ENCODE data around the gene ME1. TPM values are rescaled to one million over a fixed set of nuclear protein-coding genes. Genes with fewer than 3 reads are reported as not detected.
"Not testable (repeated sequence)": the region's sequence is repeated elsewhere in the genome, so short reads cannot be mapped to it uniquely, and the experiment has no call there.

ME1 gene
- total RNA-seq, 1 donor from 2014 or later = 3.5 TPM

DNA sequence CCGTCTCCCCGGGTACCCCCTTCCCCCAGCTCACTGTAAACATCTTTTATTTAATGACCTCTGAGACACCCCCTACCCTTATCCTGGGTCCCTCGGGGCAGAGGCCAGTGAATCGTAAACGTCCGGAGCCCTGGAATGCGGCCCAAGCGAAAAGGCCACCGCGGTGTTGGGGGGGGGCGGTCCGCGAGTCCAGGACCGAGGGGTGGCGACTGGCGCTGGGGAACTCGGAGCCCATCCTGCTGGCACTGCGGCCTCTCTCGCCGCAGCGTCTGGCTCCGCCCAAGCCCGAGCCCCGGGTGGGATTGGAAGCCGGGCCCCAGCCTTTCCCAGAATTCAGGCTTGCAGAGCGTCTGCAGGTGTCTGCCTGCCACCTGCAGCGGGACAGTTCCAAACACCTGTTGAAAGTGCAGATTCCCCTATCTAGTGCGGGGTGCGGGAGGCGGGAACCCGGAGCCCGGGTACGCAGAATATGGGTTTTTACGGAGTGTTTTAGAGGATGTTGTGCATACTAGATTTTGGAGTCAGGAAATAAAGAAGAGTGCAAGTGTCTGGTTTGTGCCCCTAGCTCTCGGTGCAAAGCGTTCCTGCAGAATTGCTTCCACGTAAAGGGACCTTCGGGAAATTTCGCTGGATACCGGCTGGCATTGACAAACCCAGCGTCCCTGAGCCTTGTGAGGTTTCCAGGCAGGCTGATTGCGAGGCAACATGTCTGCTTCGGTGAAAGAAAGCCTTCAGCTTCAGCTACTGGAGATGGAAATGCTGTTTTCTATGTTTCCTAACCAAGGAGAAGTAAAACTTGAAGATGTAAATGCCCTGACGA is 236.9 kb downstream of the ME1 start:
- peak overlapping the region; percentile 55 for H3K27ac Mint-ChIP-seq (ENCODE audit: unreplicated experiment)
- H3K36me3 Mint-ChIP-seq (ENCODE audit: unreplicated experiment) = no peaks in the 10 kb centered on the region
- TF ChIP-seq, protein P1, sequence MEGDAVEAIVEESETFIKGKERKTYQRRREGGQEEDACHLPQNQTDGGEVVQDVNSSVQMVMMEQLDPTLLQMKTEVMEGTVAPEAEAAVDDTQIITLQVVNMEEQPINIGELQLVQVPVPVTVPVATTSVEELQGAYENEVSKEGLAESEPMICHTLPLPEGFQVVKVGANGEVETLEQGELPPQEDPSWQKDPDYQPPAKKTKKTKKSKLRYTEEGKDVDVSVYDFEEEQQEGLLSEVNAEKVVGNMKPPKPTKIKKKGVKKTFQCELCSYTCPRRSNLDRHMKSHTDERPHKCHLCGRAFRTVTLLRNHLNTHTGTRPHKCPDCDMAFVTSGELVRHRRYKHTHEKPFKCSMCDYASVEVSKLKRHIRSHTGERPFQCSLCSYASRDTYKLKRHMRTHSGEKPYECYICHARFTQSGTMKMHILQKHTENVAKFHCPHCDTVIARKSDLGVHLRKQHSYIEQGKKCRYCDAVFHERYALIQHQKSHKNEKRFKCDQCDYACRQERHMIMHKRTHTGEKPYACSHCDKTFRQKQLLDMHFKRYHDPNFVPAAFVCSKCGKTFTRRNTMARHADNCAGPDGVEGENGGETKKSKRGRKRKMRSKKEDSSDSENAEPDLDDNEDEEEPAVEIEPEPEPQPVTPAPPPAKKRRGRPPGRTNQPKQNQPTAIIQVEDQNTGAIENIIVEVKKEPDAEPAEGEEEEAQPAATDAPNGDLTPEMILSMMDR (IDR thresholded peaks at IDR 0.05; ENCODE audit: partially characterized antibody, unreplicated experiment) = no peak
- peaks cover 6% of the 10 kb centered on the region for H3K9me3 Mint-ChIP-seq (ENCODE audit: unreplicated experiment)
- peak; percentile 75 for DNase-seq
- peaks cover 4% of the 10 kb centered on the region for H3K27me3 Mint-ChIP-seq (ENCODE audit: unreplicated experiment)
- peak overlapping the region; percentile 89 for H3K4me3 Mint-ChIP-seq (ENCODE audit: unreplicated experiment)
- peaks cover 9% of the 10 kb centered on the region for H3K4me1 Mint-ChIP-seq (ENCODE audit: low read depth, unreplicated experiment)

DNA sequence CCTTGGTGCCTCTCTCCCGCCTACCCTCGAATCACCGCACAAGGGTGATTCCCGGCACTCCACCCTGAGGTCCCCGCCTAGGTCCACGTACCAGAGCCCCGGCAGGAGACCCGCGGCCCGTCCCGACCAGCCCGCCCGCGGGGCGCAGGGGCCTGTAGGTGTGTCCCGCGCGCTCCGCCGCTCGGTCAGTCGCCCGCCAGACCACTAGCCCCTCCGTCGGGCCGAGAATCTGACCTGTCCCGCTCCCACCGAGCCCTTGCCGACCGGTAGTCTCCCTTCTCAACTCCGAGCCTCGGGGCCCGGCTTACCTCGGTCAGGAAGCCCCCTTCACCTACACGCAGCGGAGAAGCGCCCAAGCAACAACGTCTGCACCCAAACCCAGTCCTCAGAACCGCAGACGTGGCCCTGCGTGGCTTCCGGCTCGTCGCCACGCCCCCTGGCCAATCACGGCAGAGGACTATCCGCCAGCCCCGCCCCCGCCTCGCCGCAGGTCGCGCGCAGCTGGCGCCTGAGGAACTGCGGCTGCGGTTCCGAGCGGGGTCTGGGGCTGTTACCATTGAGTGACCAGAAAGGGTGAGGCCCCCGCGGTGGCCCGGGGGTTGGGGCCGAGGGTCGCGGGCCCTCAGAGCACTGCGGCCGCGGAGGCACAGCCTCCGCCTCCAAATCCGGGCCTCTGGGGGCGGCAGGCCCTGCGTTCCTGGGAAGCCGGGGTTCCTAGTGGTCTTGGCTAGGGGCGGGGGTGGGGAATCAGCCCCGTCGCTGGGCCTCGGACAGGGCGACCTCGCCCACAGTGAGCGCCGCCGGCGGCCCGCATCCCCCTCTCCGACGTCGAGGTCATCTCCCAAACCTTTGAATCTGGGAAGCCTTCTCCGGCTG is 237.7 kb downstream of the ME1 start, which contains the start of the genes PGM3 and RWDD2A:
Gene PGM3 (minus strand): TSS at position 395 of the 876 bp plus-strand sequence. CDS start 2,253 bp downstream, outside the sequence.
Gene RWDD2A (plus strand): TSS at position 487 of the 876 bp plus-strand sequence. CDS start 1,095 bp downstream, outside the sequence.
- no peaks in the 10 kb centered on the region for H3K36me3 Mint-ChIP-seq (ENCODE audit: unreplicated experiment)

DNA sequence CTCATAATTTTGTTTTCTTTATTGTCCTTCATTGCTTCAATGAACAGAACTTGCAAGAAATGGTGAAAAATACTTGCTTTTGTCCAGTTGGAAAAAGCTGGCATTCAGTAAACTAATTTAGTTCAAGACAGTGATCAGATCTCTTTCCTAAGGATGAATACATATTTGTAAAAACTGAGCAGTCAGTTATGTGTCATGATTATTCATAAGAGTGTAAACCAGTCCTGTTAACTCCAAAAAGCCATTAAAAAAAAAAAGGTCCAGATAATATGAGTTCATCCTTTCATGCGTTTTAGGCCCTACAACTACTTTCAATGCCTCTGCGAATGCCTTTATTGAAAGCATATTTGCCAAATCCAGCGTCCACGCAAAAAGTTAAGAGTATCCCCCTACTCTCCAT is 238.4 kb downstream of the ME1 start:
- Mint-ChIP-seq H3K27ac (ENCODE audit: unreplicated experiment) (peak overlapping the region; percentile 84), H3K36me3 (ENCODE audit: unreplicated experiment) (no peaks in the 10 kb centered on the region), H3K4me3 (ENCODE audit: unreplicated experiment) (peak overlapping the region; percentile 97), H3K27me3 (ENCODE audit: unreplicated experiment) (peaks cover 4% of the 10 kb centered on the region), H3K4me1 (ENCODE audit: low read depth, unreplicated experiment) (peaks cover 9% of the 10 kb centered on the region), H3K9me3 (ENCODE audit: unreplicated experiment) (peaks cover 6% of the 10 kb centered on the region)
- DNase-seq = no peak
- TF ChIP-seq, protein P1 (IDR thresholded peaks at IDR 0.05; ENCODE audit: partially characterized antibody, unreplicated experiment) = no peak

More for the DNA sequence above, 237.7 kb downstream of the ME1 start, which contains the start of the genes PGM3 and RWDD2A:
- peak; percentile 92 for DNase-seq
- Mint-ChIP-seq H3K27me3 (ENCODE audit: unreplicated experiment) (peaks cover 4% of the 10 kb centered on the region), H3K27ac (ENCODE audit: unreplicated experiment) (peak within 1 kb of the TSS; percentile 89), H3K4me1 (ENCODE audit: low read depth, unreplicated experiment) (peaks cover 9% of the 10 kb centered on the region), H3K4me3 (ENCODE audit: unreplicated experiment) (peak within 1 kb of the TSS; percentile 97), H3K9me3 (ENCODE audit: unreplicated experiment) (peaks cover 6% of the 10 kb centered on the region)
- TF ChIP-seq, protein P1 (IDR thresholded peaks at IDR 0.05; ENCODE audit: partially characterized antibody, unreplicated experiment) = no peak

DNA sequence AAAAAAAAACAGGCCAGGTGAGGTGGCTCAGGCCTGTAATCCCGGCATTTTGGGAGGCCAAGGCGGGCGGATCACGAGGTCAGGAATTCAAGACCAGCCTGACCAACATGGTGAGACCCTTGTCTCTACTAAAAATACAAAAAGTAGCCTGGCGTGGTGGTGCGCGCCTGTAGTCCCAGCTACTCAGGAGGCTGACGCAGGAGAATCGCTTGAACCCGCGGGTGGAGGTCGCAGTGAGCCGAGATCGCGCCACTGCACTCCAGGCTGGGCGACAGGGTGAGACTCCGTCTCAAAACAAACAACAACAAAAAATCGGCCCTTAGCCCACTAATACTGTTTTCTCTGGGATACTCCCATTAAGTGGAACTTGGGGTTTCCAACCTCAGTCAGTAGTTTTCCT is 238.9 kb downstream of the ME1 start:
- DNase-seq; H3K36me3 Mint-ChIP-seq (ENCODE audit: unreplicated experiment); H3K27me3 Mint-ChIP-seq (ENCODE audit: unreplicated experiment); H3K9me3 Mint-ChIP-seq (ENCODE audit: unreplicated experiment); H3K4me1 Mint-ChIP-seq (ENCODE audit: low read depth, unreplicated experiment); H3K27ac Mint-ChIP-seq (ENCODE audit: unreplicated experiment): not testable (repeated sequence)
- peak overlapping the region; percentile 97 for H3K4me3 Mint-ChIP-seq (ENCODE audit: unreplicated experiment)

DNA sequence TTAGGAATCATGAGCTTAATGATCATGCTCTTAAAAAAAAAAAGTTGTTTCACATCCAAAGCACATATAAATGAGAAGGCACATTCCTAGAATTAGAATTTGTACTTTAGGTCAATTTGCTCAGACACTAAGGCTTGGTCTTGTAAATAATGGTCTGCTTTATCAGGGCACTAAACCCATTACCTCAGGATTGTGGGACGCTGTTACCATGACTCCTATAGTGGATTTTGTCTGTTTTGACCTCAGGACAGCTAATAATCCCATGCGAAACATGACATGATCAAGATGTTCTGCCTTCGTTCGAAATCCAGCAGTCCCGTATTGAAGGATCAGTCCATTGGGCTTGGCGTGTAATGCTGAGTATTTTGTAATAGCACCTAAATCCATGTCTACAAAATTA is 240.2 kb downstream of the ME1 start:
- Mint-ChIP-seq H3K9me3 (ENCODE audit: unreplicated experiment) (peaks cover 6% of the 10 kb centered on the region), H3K4me3 (ENCODE audit: unreplicated experiment) (no peak overlapping the region), H3K36me3 (ENCODE audit: unreplicated experiment) (no peaks in the 10 kb centered on the region), H3K27ac (ENCODE audit: unreplicated experiment) (no peak overlapping the region), H3K27me3 (ENCODE audit: unreplicated experiment) (peaks cover 4% of the 10 kb centered on the region), H3K4me1 (ENCODE audit: low read depth, unreplicated experiment) (peaks cover 9% of the 10 kb centered on the region)
- DNase-seq = no peak
- TF ChIP-seq, protein P1 (IDR thresholded peaks at IDR 0.05; ENCODE audit: partially characterized antibody, unreplicated experiment) = no peak
